Measurements from ENCODE around the gene PRPF40B. TPM values are rescaled to one million over a fixed set of nuclear protein-coding genes. Genes with fewer than 3 reads are reported as not detected.

PRPF40B gene
- total and polyA plus RNA-seq, 9 of the 15 experiments (the other 6 are each of a cell fraction or from before 2014, with no cell fraction given) = 0.55 to 10.6 (median 4.8) TPM

DNA sequence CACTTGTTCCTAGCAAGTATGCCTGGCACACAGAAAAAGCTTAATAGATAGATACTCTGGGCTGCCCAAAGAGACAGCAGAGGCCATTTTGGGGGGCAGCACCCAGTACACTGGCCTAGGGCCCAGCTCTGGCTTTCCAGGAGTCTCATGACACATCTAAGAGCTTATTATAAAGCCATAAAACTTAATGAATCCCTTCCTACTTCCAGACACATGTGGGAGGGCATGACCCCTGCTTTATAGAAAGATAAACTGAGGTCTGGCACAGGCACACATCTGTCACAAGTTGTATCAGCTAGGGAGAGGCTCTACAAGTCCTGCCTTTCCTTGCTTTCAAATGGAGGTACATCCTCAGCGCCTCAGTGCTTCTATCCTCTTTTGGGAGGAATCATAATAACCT is 56.7 kb downstream of the PRPF40B start:
- H3K4me2 ChIP-seq (ENCODE audit: insufficient read depth, low read length) = no peak overlapping the region
- ATAC-seq (no peak), FAIRE-seq (no peak), DNase-seq (ENCODE audit: extremely low read depth in 1 of 4, low spot score in 3 of 4) (no peak)
- no peaks in the 10 kb centered on the region for H3K79me2 ChIP-seq (ENCODE audit: control insufficient read depth, insufficient read depth, low read length)
- no peak overlapping the region for H3K4me3 ChIP-seq
- H2AFZ ChIP-seq (ENCODE audit: low read depth, low read length) = no peak overlapping the region
- H3K36me3 ChIP-seq (ENCODE audit: control insufficient read depth, insufficient read depth, low read length) = no peaks in the 10 kb centered on the region
- no TSS peak for BruUV-seq (replicated peaks)
- no peaks in the 10 kb centered on the region for H3K9me3 ChIP-seq (replicated peaks; ENCODE audit: control insufficient read depth, insufficient read depth, low read depth, low read length)
- TF ChIP-seq ZNF347 (CRISPR knock-in tag; IDR thresholded peaks at IDR 0.05; ENCODE audit: low read depth) (no peak), PTRF (tag; IDR thresholded peaks at IDR 0.05) (no peak), BRF2 (IDR thresholded peaks at IDR 0.05; ENCODE audit: borderline replicate concordance, insufficient read depth, insufficient read length) (no peak), NFXL1 (CRISPR knock-in tag; IDR thresholded peaks at IDR 0.05) (no peak), ERF (CRISPR knock-in tag; IDR thresholded peaks at IDR 0.05) (no peak), ZNF655 (CRISPR knock-in tag; IDR thresholded peaks at IDR 0.05) (no peak), ILF3 (IDR thresholded peaks at IDR 0.05; ENCODE audit: borderline replicate concordance) (no peak)
- H3K9ac ChIP-seq (ENCODE audit: insufficient read depth in 1 of 2, low read depth in 2 of 2, low read length in 2 of 2) = no peak overlapping the region
- ChIA-PET POLR2A (interaction anchor here (1.4 to 2.2 kb wide), 3 partner anchors 9 to 23 kb away, joined by 3 to 9 read pairs (median 4); no protein-coding TSS in a partner anchor), CTCF (ENCODE audit: low intra/inter-chr PET ratio) (no interaction called here)
- 28% methylated on average over 1 of the region's 1 CpG for WGBS (ENCODE audit: insufficient coverage, low coverage, missing lambda C conversion rate)
- H3K27ac ChIP-seq (ENCODE audit: extremely low read depth, low read depth, low read length) = no peak overlapping the region
- intact Hi-C loops (cut with micrococcal nuclease) = no loop called here
- no peaks in the 10 kb centered on the region for H4K20me1 ChIP-seq (replicated peaks; ENCODE audit: control insufficient read depth, insufficient read depth, low read length)
- H3K9me1 ChIP-seq (ENCODE audit: control insufficient read depth, insufficient read depth, low read length) = no peaks in the 10 kb centered on the region
- in situ Hi-C loops (cut with MboI) = no loop called here
- no peaks in the 10 kb centered on the region; a peak in 1 of 5 replicates for H3K27me3 ChIP-seq (ENCODE audit: control insufficient read depth in 2 of 2, insufficient read depth in 2 of 2, low read length in 2 of 2)
- H3K4me1 ChIP-seq (replicated peaks in 1 of 2; ENCODE audit: control insufficient read depth in 2 of 2, insufficient read depth in 2 of 2, low read length in 2 of 2) = no peaks in the 10 kb centered on the region

All from K562 (cell line).